Bronchial epithelial cell (primary cell): ENCODE data around the gene TAF15. TPM values are rescaled to one million over a fixed set of nuclear protein-coding genes. Genes with fewer than 3 reads are reported as not detected.

ENCODE experiments used
- DNase-seq: peaks from one replicate; pipeline ENCODE4 v3.0.0-alpha.2; 2010; ENCODE audit warnings: low read depth
- FAIRE-seq: peaks from 2 replicates; lab custom pipeline; 2011; peaks lifted over from hg19 to GRCh38; lab: Jason Lieb, UNC
- H3K27me3 ChIP-seq: 2 replicates; pipeline ENCODE4 v1.5.1; 2011; ENCODE audit warnings: low read length; ENCODE audit not compliant: control insufficient read depth, insufficient read depth
- H3K36me3 ChIP-seq: 2 replicates; pipeline ENCODE4 v1.5.1; 2011; ENCODE audit warnings: low read length; ENCODE audit not compliant: control insufficient read depth, insufficient read depth
- H3K4me3 ChIP-seq: 2 replicates; pipeline ENCODE4 v1.5.1; 2011; ENCODE audit warnings: mild to moderate bottlenecking, low read depth, low read length, control low read depth
- total RNA-seq: library from RNA; depleted of rRNA; stranded (reverse); fragments of >200 nt; gene quantifications from 2 replicates; pipeline ENCODE4 v1.2.1, GENCODE V29; 2014
- TF ChIP-seq, protein P1 (sequence below): IDR thresholded peaks from 2 replicates; pipeline ENCODE4 v1.5.1; 2011; ENCODE audit warnings: mild to moderate bottlenecking, moderate library complexity, low read length, control low read depth, inconsistent platforms; ENCODE audit not compliant: insufficient read depth, severe bottlenecking

Gene TAF15
- total RNA-seq, 1 donor from 2014 or later = 69.5 TPM

DNA sequence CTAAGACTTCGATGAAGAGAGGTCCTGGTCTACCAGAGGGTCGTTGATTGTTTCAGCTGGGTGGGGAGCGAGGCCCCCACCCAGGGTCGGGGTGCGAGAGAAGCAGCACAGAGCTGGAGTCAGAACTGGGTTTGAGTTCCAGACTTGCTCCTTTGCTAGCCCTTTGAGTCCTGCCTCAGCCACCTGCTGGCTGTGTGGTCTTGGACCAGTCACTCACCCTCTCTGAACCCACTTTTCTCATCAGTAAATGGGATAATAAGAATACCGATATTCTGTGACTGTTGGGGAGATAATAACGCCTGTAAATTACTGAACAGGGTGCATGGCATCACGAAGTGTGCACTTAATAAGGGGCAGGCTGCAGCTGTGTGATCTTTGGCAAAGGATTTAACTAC is 13.4 kb upstream of the TAF15 start:
- no peaks in the 10 kb centered on the region for H3K36me3 ChIP-seq
- H3K4me3 ChIP-seq = peak overlapping the region; percentile 84
- no peak for DNase-seq
- TF ChIP-seq, protein P1, sequence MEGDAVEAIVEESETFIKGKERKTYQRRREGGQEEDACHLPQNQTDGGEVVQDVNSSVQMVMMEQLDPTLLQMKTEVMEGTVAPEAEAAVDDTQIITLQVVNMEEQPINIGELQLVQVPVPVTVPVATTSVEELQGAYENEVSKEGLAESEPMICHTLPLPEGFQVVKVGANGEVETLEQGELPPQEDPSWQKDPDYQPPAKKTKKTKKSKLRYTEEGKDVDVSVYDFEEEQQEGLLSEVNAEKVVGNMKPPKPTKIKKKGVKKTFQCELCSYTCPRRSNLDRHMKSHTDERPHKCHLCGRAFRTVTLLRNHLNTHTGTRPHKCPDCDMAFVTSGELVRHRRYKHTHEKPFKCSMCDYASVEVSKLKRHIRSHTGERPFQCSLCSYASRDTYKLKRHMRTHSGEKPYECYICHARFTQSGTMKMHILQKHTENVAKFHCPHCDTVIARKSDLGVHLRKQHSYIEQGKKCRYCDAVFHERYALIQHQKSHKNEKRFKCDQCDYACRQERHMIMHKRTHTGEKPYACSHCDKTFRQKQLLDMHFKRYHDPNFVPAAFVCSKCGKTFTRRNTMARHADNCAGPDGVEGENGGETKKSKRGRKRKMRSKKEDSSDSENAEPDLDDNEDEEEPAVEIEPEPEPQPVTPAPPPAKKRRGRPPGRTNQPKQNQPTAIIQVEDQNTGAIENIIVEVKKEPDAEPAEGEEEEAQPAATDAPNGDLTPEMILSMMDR = no peak
- no peaks in the 10 kb centered on the region for H3K27me3 ChIP-seq
- FAIRE-seq = no peak

DNA sequence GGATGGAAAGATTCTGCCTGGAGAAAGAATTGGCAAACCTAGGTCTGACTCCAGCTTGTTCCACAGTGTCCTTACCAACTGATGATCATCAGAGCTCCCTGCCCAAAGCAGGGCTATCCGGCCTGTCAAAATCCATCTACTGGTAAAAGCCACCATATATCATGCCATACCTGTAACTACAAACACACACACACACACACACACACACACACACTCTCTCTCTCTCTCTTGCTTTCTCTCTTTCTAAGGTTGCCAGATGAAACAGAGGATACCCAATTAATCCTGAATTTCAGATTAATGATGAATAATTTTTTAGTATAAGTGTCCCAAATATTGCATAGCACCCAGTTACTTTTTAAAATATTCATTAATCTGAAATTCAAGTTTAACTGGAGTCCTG is 12.3 kb upstream of the TAF15 start:
- Histone ChIP-seq H3K4me3 (no peak overlapping the region), H3K27me3 (no peaks in the 10 kb centered on the region), H3K36me3 (no peaks in the 10 kb centered on the region)
- TF ChIP-seq, protein P1 = no peak
- FAIRE-seq = no peak
- DNase-seq = no peak

DNA sequence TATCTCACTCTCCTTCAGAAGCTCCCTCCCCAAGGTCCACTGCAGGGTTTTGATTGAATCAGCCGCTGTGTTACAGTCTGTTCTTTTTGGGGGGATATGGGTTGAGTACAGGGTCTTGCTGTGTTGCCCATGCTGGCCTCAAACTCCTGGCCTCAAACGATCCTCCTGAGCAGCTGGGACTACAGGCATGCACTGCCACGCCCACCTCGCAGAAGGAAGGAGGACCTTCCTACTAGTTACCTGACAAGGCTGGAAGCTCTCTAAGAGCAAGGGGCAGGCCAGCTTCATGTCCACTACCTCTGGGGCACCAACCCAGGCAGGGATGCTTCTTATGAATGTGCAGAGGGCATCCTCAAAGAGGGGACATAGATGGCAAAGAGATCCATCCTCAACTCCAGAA is 11.9 kb upstream of the TAF15 start:
- TF ChIP-seq, protein P1 = no peak
- FAIRE-seq = no peak
- no peaks in the 10 kb centered on the region for H3K27me3 ChIP-seq
- no peak for DNase-seq
- H3K36me3 ChIP-seq = no peaks in the 10 kb centered on the region
- H3K4me3 ChIP-seq = no peak overlapping the region

DNA sequence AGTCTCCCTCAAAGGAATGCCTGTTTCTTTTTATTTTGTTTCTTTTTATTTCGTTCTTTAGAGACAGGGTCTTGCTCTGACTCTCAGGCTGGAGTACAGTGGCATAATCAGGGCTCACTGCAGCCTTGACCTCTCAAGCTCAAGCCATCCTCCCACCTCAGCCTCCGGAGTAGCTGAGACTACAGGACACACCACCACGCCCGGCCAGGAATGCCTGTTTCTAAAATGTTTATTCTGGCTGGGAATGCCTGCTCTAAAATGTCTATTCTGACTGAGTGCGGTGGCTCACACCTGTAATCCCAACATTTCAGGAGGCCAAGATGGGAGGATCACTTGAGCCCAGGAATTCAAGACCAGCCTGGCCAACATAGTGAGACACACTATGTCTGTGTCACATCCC is 11.4 kb upstream of the TAF15 start:
- FAIRE-seq = no peak
- no peaks in the 10 kb centered on the region for H3K36me3 ChIP-seq
- no peak overlapping the region for H3K4me3 ChIP-seq
- H3K27me3 ChIP-seq = no peaks in the 10 kb centered on the region
- DNase-seq = no peak
- TF ChIP-seq, protein P1 = no peak

DNA sequence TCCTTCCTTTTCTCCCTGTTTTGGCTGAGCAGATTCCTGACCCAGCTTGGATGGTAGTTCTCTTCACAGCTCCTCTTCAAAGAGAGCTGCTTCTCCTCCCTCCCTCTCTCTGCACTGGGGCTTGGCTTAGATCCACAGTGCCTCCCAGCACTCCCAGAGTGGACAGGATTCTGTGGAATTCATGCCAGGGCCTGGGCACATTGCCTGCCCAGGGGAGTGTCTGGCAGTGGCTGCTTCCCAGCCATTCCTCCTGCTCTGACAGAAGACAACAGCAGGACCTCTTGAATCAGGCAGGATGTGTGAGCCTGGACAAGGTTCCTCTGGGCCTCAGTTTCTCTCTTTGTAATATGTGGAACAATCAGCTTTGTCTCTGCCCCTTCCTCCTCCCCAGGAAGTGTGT is 9.3 kb upstream of the TAF15 start:
- TF ChIP-seq, protein P1 = no peak
- Histone ChIP-seq H3K36me3 (no peaks in the 10 kb centered on the region), H3K27me3 (no peaks in the 10 kb centered on the region), H3K4me3 (no peak overlapping the region)
- DNase-seq = peak; percentile 59
- FAIRE-seq = no peak

DNA sequence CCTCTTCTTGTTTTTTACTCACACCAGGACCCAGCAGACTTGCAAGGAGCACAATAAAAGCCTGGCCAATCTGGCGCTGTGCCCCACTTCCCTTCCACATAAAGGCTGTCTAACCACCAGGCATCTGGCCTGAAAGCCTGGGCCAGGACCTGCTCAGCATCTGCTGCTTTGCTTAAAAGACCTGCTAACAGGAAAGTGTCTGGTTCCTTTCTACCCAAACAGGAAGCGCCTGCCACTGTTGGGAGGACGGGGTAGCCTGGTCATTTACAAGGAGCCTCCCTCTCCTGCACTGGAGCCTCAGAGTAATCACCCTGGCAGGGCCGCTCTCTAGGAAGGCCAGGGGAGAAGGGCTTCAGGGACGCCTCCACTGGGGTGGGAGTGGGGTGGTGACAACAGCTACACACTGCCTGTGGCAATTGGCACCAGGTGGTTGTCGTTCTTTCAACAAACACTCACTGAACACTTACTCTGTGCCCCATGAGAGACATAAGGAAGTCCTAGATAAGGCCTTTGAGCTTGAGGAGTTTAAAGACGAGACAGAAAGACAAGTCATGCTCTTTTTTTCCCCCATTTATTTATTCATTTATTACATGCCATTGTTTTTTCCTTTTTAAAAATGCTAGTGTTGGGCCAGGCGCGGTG is 7.6 kb upstream of the TAF15 start:
- no peak for DNase-seq
- Histone ChIP-seq H3K36me3 (no peaks in the 10 kb centered on the region), H3K27me3 (no peaks in the 10 kb centered on the region), H3K4me3 (no peak overlapping the region)
- FAIRE-seq = no peak
- TF ChIP-seq, protein P1 = no peak
